Endodermal cell (in vitro differentiated cells): ENCODE measurements around the gene AGXT. TPM values are rescaled to one million over a fixed set of nuclear protein-coding genes. Genes with fewer than 3 reads are reported as not detected.

Source experiments
- DNase-seq: peaks from one replicate; pipeline ENCODE4 v3.0.0-alpha.2; 2017
- H3K27ac ChIP-seq: 2 replicates; pipeline ENCODE4 v1.5.1; 2013; ENCODE audit warnings: mild to moderate bottlenecking, low read depth, low read length, moderate library complexity
- H3K27me3 ChIP-seq: 2 replicates; pipeline ENCODE4 v1.6.1; 2013; ENCODE audit warnings: mild to moderate bottlenecking, low read length, moderate library complexity; ENCODE audit not compliant: insufficient read depth, control insufficient read depth, poor library complexity, severe bottlenecking
- H3K36me3 ChIP-seq: 2 replicates; pipeline ENCODE4 v1.7.0; 2013; ENCODE audit warnings: mild to moderate bottlenecking, low read length, moderate library complexity; ENCODE audit not compliant: control insufficient read depth, insufficient read depth
- H3K4me1 ChIP-seq: one replicate; pipeline ENCODE4 v1.7.0; 2013; ENCODE audit warnings: low read length; ENCODE audit not compliant: control insufficient read depth, insufficient read depth
- H3K4me3 ChIP-seq: 2 replicates; pipeline ENCODE4 v1.5.1; 2013; ENCODE audit warnings: mild to moderate bottlenecking, low read length, moderate library complexity
- H3K9ac ChIP-seq: 2 replicates; pipeline ENCODE4 v1.6.1; 2013; ENCODE audit warnings: mild to moderate bottlenecking, low read length, moderate library complexity; ENCODE audit not compliant: poor library complexity, severe bottlenecking; ENCODE audit errors: extremely low read depth
- H3K9me3 ChIP-seq: 2 replicates; pipeline ENCODE4 v1.6.1; 2013; ENCODE audit warnings: mild to moderate bottlenecking, low read length, moderate library complexity; ENCODE audit not compliant: control insufficient read depth
- H3K27ac Mint-ChIP-seq: 2 replicates; pipeline ENCODE4 v1.8.0; 2020; ENCODE audit warnings: mixed read lengths
- H3K27me3 Mint-ChIP-seq: 2 replicates; pipeline ENCODE4 v1.8.0; 2021; ENCODE audit warnings: mild to moderate bottlenecking, mixed read lengths; ENCODE audit not compliant: insufficient read depth
- H3K36me3 Mint-ChIP-seq: 2 replicates; pipeline ENCODE4 v1.8.0; 2020; ENCODE audit warnings: low read depth, mixed read lengths
- H3K4me1 Mint-ChIP-seq: 2 replicates; pipeline ENCODE4 v1.8.0; 2020; ENCODE audit warnings: mixed read lengths
- H3K4me3 Mint-ChIP-seq: 2 replicates; pipeline ENCODE4 v1.8.0; 2020; ENCODE audit warnings: mild to moderate bottlenecking, moderate library complexity, mixed read lengths
- H3K9me3 Mint-ChIP-seq: 2 replicates; pipeline ENCODE4 v1.8.0; 2020; ENCODE audit warnings: mild to moderate bottlenecking, mixed read lengths
- WGBS, 2 experiments: methylation state at CpG; one replicate each; pipeline versions ENCODE4 v1.1.5 to v1.1.7; 2013; ENCODE audit warnings: missing lambda C conversion rate in 2 of 2, mixed read lengths in 1 of 2; ENCODE audit not compliant: insufficient coverage in 1 of 2, insufficient read length in 1 of 2; 5-methylcytosine and 5-hydroxymethylcytosine counted together
- total RNA-seq, 2 donors: library from RNA; stranded (reverse); fragmentation: NEBNext Ultra II Directional in 1 of 2; extraction: Animal tissue kit (Norgen Biotek cat#: 25700) in 1 of 2; gene quantifications; 2 replicates in 1 of 2; 3 replicates in 1 of 2; pipeline ENCODE4 v1.2.1, GENCODE V29; 2021
- TF ChIP-seq, protein P1 (sequence below): fragments of 200-600 bp; sonication (generic); conservative IDR thresholded peaks from 2 replicates; pipeline ENCODE4 v1.5.0; 2021; ENCODE audit warnings: antibody characterized with exemption, mild to moderate bottlenecking

Gene AGXT
- total RNA-seq, 2 donors from 2014 or later, result 0.31 TPM; not detected in 1

DNA sequence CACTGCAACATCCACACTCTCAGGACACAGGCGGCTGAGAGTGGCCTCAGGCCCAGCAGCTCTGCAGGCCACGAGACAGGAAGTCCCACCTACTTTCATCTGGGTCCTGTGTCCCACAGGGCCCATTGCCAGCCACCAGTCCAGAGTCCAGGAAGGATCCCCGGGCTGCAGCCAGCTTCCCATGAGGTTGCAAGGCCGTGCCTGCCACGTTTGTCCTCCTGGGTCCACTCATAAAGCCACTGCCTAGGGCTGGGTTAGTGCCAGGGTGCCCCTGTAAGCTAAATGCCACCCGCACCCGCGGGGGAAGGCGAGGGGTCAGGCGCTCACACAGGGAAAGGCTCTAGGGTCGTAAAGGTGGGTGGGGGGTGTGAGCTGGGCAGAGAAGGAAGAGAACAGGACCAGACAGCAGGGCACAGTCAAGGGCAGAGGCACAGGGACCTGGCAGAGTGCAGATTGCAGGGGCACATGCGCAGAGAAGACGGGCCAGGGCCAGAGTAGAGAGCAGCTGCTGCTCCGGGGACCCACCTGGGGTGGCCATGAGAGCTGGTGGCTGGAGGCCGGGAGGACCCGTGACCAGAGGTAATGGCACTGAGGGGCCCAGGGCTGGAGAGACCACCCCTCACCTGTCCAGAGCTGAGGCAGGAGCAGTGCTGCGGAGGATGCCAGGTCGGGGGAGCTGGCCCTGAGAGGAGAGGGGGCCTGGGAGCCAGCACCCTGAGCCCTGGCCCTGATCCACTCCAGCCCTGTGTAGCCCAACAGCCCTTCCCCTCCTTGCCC lies 8.0 kb downstream of the AGXT start:
- Mint-ChIP-seq H3K27me3 (no peaks in the 10 kb centered on the region), H3K9me3 (no peaks in the 10 kb centered on the region), H3K4me1 (no peaks in the 10 kb centered on the region), H3K27ac (no peak overlapping the region), H3K36me3 (no peaks in the 10 kb centered on the region), H3K4me3 (no peak overlapping the region)
- TF ChIP-seq, protein P1, sequence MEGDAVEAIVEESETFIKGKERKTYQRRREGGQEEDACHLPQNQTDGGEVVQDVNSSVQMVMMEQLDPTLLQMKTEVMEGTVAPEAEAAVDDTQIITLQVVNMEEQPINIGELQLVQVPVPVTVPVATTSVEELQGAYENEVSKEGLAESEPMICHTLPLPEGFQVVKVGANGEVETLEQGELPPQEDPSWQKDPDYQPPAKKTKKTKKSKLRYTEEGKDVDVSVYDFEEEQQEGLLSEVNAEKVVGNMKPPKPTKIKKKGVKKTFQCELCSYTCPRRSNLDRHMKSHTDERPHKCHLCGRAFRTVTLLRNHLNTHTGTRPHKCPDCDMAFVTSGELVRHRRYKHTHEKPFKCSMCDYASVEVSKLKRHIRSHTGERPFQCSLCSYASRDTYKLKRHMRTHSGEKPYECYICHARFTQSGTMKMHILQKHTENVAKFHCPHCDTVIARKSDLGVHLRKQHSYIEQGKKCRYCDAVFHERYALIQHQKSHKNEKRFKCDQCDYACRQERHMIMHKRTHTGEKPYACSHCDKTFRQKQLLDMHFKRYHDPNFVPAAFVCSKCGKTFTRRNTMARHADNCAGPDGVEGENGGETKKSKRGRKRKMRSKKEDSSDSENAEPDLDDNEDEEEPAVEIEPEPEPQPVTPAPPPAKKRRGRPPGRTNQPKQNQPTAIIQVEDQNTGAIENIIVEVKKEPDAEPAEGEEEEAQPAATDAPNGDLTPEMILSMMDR, result no peak
- Histone ChIP-seq H3K27me3 (no peaks in the 10 kb centered on the region), H3K4me1 (peaks cover 3% of the 10 kb centered on the region), H3K9me3 (no peaks in the 10 kb centered on the region), H3K36me3 (no peaks in the 10 kb centered on the region), H3K27ac (no peak overlapping the region), H3K4me3 (no peak overlapping the region), H3K9ac (no peak overlapping the region)
- 93 to 97% methylated on average over 9 to 18 of the region's 18 CpGs for WGBS, 2 experiments
- no peak for DNase-seq

DNA sequence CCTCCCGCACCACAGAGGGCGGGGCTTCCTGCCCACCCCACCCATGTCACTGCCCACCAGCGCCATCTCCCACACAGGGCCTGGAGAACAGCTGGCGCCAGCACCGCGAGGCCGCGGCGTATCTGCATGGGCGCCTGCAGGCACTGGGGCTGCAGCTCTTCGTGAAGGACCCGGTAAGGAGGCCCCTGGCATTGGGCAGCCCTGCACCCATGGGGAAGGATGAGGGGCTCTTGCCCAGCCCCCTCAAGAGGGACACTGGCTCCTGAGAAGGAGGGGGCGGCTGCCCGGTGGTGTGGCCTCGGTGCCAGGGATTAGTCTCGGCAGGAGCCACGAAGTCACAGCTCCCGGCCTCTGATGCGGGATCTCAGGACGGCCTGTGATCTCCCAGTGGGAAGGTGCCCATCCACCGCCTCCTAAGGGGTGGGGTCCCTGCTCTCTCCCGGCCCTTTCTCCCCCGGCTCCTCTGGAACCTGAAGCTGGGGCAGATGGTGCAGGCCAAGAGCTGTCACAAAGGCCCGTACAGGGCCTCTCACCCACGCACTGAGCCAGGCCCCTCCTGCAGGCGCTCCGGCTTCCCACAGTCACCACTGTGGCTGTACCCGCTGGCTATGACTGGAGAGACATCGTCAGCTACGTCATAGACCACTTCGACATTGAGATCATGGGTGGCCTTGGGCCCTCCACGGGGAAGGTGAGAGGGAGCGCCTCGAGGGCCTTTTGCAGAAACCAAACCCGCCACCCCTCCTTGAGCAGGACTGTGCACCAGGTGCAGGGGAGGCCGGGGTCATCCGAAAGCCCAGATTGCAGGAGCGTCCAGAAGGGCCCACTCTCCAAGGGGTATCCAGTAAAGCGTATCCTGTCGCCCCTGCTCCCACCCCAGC lies 9.1 kb downstream of the AGXT start:
- no peaks in the 10 kb centered on the region for H3K27me3 ChIP-seq
- TF ChIP-seq, protein P1, result no peak
- H3K27ac ChIP-seq, result no peak overlapping the region
- H3K4me1 Mint-ChIP-seq, result peaks cover 3% of the 10 kb centered on the region
- H3K36me3 ChIP-seq, result no peaks in the 10 kb centered on the region
- peaks cover 3% of the 10 kb centered on the region for H3K4me1 ChIP-seq
- DNase-seq, result no peak
- no peak overlapping the region for H3K4me3 Mint-ChIP-seq
- no peak overlapping the region for H3K27ac Mint-ChIP-seq
- H3K9me3 Mint-ChIP-seq, result no peaks in the 10 kb centered on the region
- H3K4me3 ChIP-seq, result no peak overlapping the region
- no peak overlapping the region for H3K9ac ChIP-seq
- H3K36me3 Mint-ChIP-seq, result no peaks in the 10 kb centered on the region
- 93 to 94% methylated on average over 24 to 40 of the region's 40 CpGs for WGBS, 2 experiments
- H3K9me3 ChIP-seq, result no peaks in the 10 kb centered on the region
- H3K27me3 Mint-ChIP-seq, result no peaks in the 10 kb centered on the region

DNA sequence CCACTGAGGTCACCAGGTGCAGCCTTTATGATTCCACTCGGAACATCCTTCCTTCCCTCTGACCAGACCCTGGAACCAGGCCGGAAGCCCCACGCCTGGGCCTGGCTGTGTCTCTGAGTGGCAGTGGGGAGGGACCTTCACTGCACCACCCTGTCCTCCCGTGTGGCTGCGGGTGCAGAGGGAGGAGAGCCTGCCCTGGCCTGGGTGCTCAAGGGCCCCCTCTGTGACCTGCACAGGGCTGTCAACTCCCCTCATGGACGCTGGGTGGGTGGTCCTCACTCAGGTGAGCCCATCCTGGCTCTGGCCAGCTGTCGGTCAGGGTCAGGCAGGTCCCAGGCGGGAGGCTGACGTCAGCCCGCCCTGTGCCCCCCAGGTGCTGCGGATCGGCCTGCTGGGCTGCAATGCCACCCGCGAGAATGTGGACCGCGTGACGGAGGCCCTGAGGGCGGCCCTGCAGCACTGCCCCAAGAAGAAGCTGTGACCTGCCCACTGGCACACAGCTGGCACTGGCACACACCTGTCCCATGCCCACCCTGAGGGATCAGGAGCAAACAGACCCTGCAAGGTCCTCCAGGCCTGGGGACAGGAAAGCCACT lies 9.8 kb downstream of the AGXT start:
- DNase-seq, result no peak
- no peaks in the 10 kb centered on the region for H3K27me3 ChIP-seq
- Mint-ChIP-seq H3K4me1 (peaks cover 3% of the 10 kb centered on the region), H3K9me3 (no peaks in the 10 kb centered on the region), H3K27ac (no peak overlapping the region), H3K4me3 (no peak overlapping the region), H3K36me3 (no peaks in the 10 kb centered on the region), H3K27me3 (no peaks in the 10 kb centered on the region)
- H3K36me3 ChIP-seq, result no peaks in the 10 kb centered on the region
- H3K4me1 ChIP-seq, result peaks cover 3% of the 10 kb centered on the region
- no peaks in the 10 kb centered on the region for H3K9me3 ChIP-seq
- 92 to 94% methylated on average over 14 to 18 of the region's 18 CpGs for WGBS, 2 experiments
- H3K4me3 ChIP-seq, result no peak overlapping the region
- TF ChIP-seq, protein P1, result no peak
- no peak overlapping the region for H3K9ac ChIP-seq
- no peak overlapping the region for H3K27ac ChIP-seq
